H9 (cell line): ENCODE data around the gene ELFN1. TPM values are rescaled to one million over a fixed set of nuclear protein-coding genes. Genes with fewer than 3 reads are reported as not detected.

ENCODE experiments used
- DNase-seq: peaks from one replicate; pipeline ENCODE4 v3.0.0-alpha.2; 2017
- H2AFZ ChIP-seq: one replicate; pipeline ENCODE4 v1.6.1; 2013; ENCODE audit warnings: mild to moderate bottlenecking, low read length, control low read depth, moderate library complexity
- H2AK5ac ChIP-seq: 2 replicates; pipeline ENCODE4 v1.6.1; 2013; ENCODE audit warnings: low read length, control low read depth, mixed read lengths; ENCODE audit not compliant: insufficient read length
- H2BK120ac ChIP-seq: one replicate; pipeline ENCODE4 v1.6.1; 2013; ENCODE audit warnings: low read depth, mild to moderate bottlenecking, low read length, control low read depth, inconsistent platforms; ENCODE audit not compliant: poor library complexity, severe bottlenecking
- H2BK12ac ChIP-seq: 2 replicates; pipeline ENCODE4 v1.6.1; 2013; ENCODE audit warnings: low read length, control low read depth, mixed read lengths, low read depth; ENCODE audit not compliant: insufficient read length
- H2BK15ac ChIP-seq: 2 replicates; pipeline ENCODE4 v1.6.1; 2013; ENCODE audit warnings: low read depth, low read length, control low read depth
- H2BK20ac ChIP-seq: one replicate; pipeline ENCODE4 v1.6.1; 2013; ENCODE audit warnings: low read depth, mild to moderate bottlenecking, low read length, control low read depth, inconsistent platforms; ENCODE audit not compliant: poor library complexity, severe bottlenecking
- H2BK5ac ChIP-seq: 2 replicates; pipeline ENCODE4 v1.6.1; 2013; ENCODE audit warnings: low read length, control low read depth, mixed read lengths; ENCODE audit not compliant: insufficient read length
- H3K14ac ChIP-seq: 2 replicates; pipeline ENCODE4 v1.6.1; 2013; ENCODE audit warnings: low read length, control low read depth; ENCODE audit not compliant: insufficient read depth
- H3K18ac ChIP-seq: 2 replicates; pipeline ENCODE4 v1.6.1; 2013; ENCODE audit warnings: low read depth, mild to moderate bottlenecking, mixed read lengths, low read length, control low read depth; ENCODE audit not compliant: insufficient read length
- H3K23ac ChIP-seq: 2 replicates; pipeline ENCODE4 v1.6.1; 2013; ENCODE audit warnings: low read length, control low read depth, mixed read lengths, low read depth; ENCODE audit not compliant: insufficient read length
- H3K23me2 ChIP-seq: 2 replicates; pipeline ENCODE4 v1.6.1; 2013; ENCODE audit warnings: low read depth, mild to moderate bottlenecking, mixed read lengths, low read length, control low read depth; ENCODE audit not compliant: insufficient read length, poor library complexity, severe bottlenecking
- H3K27ac ChIP-seq: 2 replicates; pipeline ENCODE4 v1.5.1; 2013; ENCODE audit warnings: low read length, control low read depth, mixed read lengths, low read depth; ENCODE audit not compliant: insufficient read length
- H3K27me3 ChIP-seq: 2 replicates; pipeline ENCODE4 v1.6.1; 2013; ENCODE audit warnings: low read length, control low read depth, inconsistent platforms; ENCODE audit not compliant: insufficient read depth
- H3K4ac ChIP-seq: 2 replicates; pipeline ENCODE4 v1.6.1; 2013; ENCODE audit warnings: low read depth, mild to moderate bottlenecking, control low read depth, inconsistent platforms, low read length, moderate library complexity
- H3K4me1 ChIP-seq: 2 replicates; pipeline ENCODE4 v1.6.1; 2013; ENCODE audit warnings: low read length, control low read depth, inconsistent platforms; ENCODE audit not compliant: insufficient read depth
- H3K4me2 ChIP-seq: 2 replicates; pipeline ENCODE4 v1.6.1; 2013; ENCODE audit warnings: low read length, control low read depth, mixed read lengths; ENCODE audit not compliant: insufficient read length, insufficient read depth
- H3K56ac ChIP-seq: 2 replicates; pipeline ENCODE4 v1.6.1; 2013; ENCODE audit warnings: low read depth, mild to moderate bottlenecking, mixed read lengths, low read length, control low read depth; ENCODE audit not compliant: insufficient read length
- H3K79me1 ChIP-seq: 2 replicates; pipeline ENCODE4 v1.6.1; 2013; ENCODE audit warnings: low read depth, mild to moderate bottlenecking, moderate library complexity, low read length, control low read depth, inconsistent platforms; ENCODE audit not compliant: insufficient read depth, poor library complexity, severe bottlenecking
- H3K79me2 ChIP-seq: 2 replicates; pipeline ENCODE4 v1.6.1; 2013; ENCODE audit warnings: low read length, control low read depth, inconsistent platforms; ENCODE audit not compliant: insufficient read depth
- H3K9ac ChIP-seq: 2 replicates; pipeline ENCODE4 v1.6.1; 2013; ENCODE audit warnings: low read length, control low read depth, mixed read lengths; ENCODE audit not compliant: insufficient read length; ENCODE audit errors: extremely low read depth
- H3K9me3 ChIP-seq: one replicate; pipeline ENCODE4 v1.6.1; 2013; ENCODE audit warnings: low read depth, low read length, inconsistent platforms; ENCODE audit not compliant: control insufficient read depth
- H3T11ph ChIP-seq: one replicate; pipeline ENCODE4 v1.6.1; 2013; ENCODE audit warnings: mild to moderate bottlenecking, low read length, control low read depth, inconsistent platforms
- H4K20me1 ChIP-seq: one replicate; pipeline ENCODE4 v1.6.1; 2013; ENCODE audit not compliant: control insufficient read depth, insufficient read length, insufficient read depth
- H4K5ac ChIP-seq: 2 replicates; pipeline ENCODE4 v1.6.1; 2013; ENCODE audit warnings: low read depth, mild to moderate bottlenecking, mixed read lengths, low read length, control low read depth; ENCODE audit not compliant: insufficient read length
- H4K8ac ChIP-seq: replicated peaks from 2 replicates; pipeline ENCODE4 v1.6.1; 2013; ENCODE audit warnings: low read length, control low read depth, mixed read lengths, low read depth; ENCODE audit not compliant: insufficient read length
- H4K91ac ChIP-seq: 2 replicates; pipeline ENCODE4 v1.6.1; 2013; ENCODE audit warnings: low read depth, mild to moderate bottlenecking, moderate library complexity, mixed read lengths, low read length, control low read depth; ENCODE audit not compliant: insufficient read length
- H3K27ac Mint-ChIP-seq, 3 experiments: 2 replicates in 2 of 3; 3 replicates in 1 of 3; pipeline ENCODE4 v1.8.0; 2020 to 2021; ENCODE audit warnings: mixed read lengths in 3 of 3, mild to moderate bottlenecking in 1 of 3, moderate library complexity in 1 of 3
- H3K27me3 Mint-ChIP-seq: 2 replicates; pipeline ENCODE4 v1.8.0; 2021; ENCODE audit warnings: low read depth, mild to moderate bottlenecking, moderate library complexity, mixed read lengths
- H3K36me3 Mint-ChIP-seq, 3 experiments: 2 replicates in 2 of 3; 3 replicates in 1 of 3; pipeline ENCODE4 v1.8.0; 2020 to 2021; ENCODE audit warnings: low read depth in 3 of 3, mixed read lengths in 3 of 3; ENCODE audit not compliant: insufficient read depth in 1 of 3
- H3K4me1 Mint-ChIP-seq, 2 experiments: 2 replicates each; pipeline ENCODE4 v1.8.0; 2020; ENCODE audit warnings: mixed read lengths in 2 of 2
- H3K4me3 Mint-ChIP-seq, 2 experiments: 2 replicates in 1 of 2; 3 replicates in 1 of 2; pipeline ENCODE4 v1.8.0; 2020 to 2021; ENCODE audit warnings: mild to moderate bottlenecking in 2 of 2, mixed read lengths in 2 of 2, moderate library complexity in 1 of 2
- H3K9me3 Mint-ChIP-seq, 2 experiments: 2 replicates in 1 of 2; 3 replicates in 1 of 2; pipeline ENCODE4 v1.8.0; 2020; ENCODE audit warnings: mild to moderate bottlenecking in 2 of 2, mixed read lengths in 2 of 2, moderate library complexity in 1 of 2
- WGBS: extraction: QIAGEN DNeasy Blood & Tissue Kit; methylation state at CpG from one replicate; pipeline ENCODE4 v1.1.7; 2013; ENCODE audit warnings: missing lambda C conversion rate, low lambda C conversion rate, mixed read lengths; ENCODE audit not compliant: insufficient read length; ENCODE audit errors: extremely low coverage; 5-methylcytosine and 5-hydroxymethylcytosine counted together
- total RNA-seq: library from RNA; stranded (reverse); gene quantifications from 2 replicates; pipeline ENCODE4 v1.2.1, GENCODE V29; 2021
- TF ChIP-seq, protein P1 (sequence below): fragments of 200-600 bp; sonication (generic); conservative IDR thresholded peaks from 3 replicates; pipeline ENCODE4 v1.8.0; 2021; ENCODE audit warnings: antibody characterized with exemption, mild to moderate bottlenecking

Gene ELFN1
- total RNA-seq, 1 experiment from 2014 or later = 3.7 TPM

DNA sequence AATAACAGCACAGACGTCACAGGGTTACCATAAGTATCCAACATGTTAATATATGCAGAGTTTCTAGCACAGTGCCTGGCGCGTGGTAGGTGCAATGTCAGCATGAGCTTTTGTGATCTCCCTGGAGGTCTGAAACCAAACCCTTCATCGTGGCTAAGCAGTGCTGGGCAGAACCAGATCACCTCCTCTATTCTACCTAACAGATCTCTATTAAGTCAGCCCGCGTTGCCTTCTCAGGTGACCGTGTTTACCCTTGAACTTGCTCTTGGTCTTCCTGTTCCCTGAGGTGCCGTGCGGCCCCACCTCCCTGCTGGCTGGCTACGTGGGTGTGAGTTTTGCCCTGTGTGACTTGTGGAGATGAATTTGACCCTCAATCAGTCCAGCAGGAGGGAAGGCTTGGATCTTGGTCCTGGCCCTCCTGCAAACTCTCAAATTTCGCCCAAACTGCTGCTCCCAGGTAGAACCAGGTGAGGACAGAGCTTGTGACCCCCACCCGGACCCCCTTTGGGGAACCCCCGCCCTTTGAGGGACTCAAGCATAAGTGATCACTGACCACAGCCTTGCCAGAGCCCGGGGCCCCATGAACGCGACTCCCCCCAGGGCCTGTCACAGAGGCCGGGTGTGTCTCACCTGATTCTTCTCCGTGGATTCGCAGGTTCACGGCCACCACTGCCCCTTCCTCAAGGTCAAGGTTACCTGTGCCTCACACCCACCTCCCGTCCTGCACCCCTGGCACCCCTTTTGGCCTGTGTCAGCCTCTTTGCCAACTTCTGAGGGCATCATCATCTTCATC is 54.2 kb downstream of the ELFN1 start:
- H3K4me1 Mint-ChIP-seq = peaks cover 9 to 36% of the 10 kb centered on the region in 2 experiments
- Histone ChIP-seq H3K79me2 (no peaks in the 10 kb centered on the region), H2AFZ (no peak overlapping the region), H3K4ac (no peak overlapping the region), H3K79me1 (no peaks in the 10 kb centered on the region), H3K27me3 (no peaks in the 10 kb centered on the region; the same call in 1 of the 2 replicates), H2BK120ac (no peak overlapping the region), H4K8ac (no peak overlapping the region), H3K56ac (no peak overlapping the region), H2BK5ac (no peak overlapping the region), H3K4me2 (no peak overlapping the region), H3K9ac (no peak overlapping the region), H2BK15ac (no peak overlapping the region), H3K18ac (no peak overlapping the region), H3K23ac (no peak overlapping the region), H2BK20ac (no peak overlapping the region), H2AK5ac (no peak overlapping the region), H3K27ac (no peak overlapping the region), H3K14ac (no peak overlapping the region), H4K91ac (no peak overlapping the region), H2BK12ac (no peak overlapping the region), H3K23me2 (no peaks in the 10 kb centered on the region), H4K20me1 (no peaks in the 10 kb centered on the region), H3K9me3 (no peaks in the 10 kb centered on the region), H3T11ph (no peak overlapping the region), H4K5ac (no peak overlapping the region), H3K4me1 (no peaks in the 10 kb centered on the region)
- no peak overlapping the region; a peak in 1 of 5 replicates for H3K4me3 Mint-ChIP-seq
- DNase-seq = no peak
- peaks cover 0 to 4% (median 0%) of the 10 kb centered on the region in 3 experiments; a peak in 1 of 7 replicates for H3K36me3 Mint-ChIP-seq
- H3K27ac Mint-ChIP-seq = no peak overlapping the region; a peak in 1 of 7 replicates
- no CpG with 5 or more reads among the region's 21 CpGs for WGBS
- peaks cover 8% of the 10 kb centered on the region for H3K27me3 Mint-ChIP-seq
- peaks cover 0 to 4% of the 10 kb centered on the region in 2 experiments; a peak in 3 of 5 replicates for H3K9me3 Mint-ChIP-seq
- TF ChIP-seq, protein P1, sequence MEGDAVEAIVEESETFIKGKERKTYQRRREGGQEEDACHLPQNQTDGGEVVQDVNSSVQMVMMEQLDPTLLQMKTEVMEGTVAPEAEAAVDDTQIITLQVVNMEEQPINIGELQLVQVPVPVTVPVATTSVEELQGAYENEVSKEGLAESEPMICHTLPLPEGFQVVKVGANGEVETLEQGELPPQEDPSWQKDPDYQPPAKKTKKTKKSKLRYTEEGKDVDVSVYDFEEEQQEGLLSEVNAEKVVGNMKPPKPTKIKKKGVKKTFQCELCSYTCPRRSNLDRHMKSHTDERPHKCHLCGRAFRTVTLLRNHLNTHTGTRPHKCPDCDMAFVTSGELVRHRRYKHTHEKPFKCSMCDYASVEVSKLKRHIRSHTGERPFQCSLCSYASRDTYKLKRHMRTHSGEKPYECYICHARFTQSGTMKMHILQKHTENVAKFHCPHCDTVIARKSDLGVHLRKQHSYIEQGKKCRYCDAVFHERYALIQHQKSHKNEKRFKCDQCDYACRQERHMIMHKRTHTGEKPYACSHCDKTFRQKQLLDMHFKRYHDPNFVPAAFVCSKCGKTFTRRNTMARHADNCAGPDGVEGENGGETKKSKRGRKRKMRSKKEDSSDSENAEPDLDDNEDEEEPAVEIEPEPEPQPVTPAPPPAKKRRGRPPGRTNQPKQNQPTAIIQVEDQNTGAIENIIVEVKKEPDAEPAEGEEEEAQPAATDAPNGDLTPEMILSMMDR = no peak
